ENCODE results near the gene SMYD3. TPM values are rescaled to one million over a fixed set of nuclear protein-coding genes. Genes with fewer than 3 reads are reported as not detected.

SMYD3 gene
- total and polyA plus RNA-seq, 5 donors from 2014 or later = 17.7 to 36.6 (median 28.9) TPM

DNA sequence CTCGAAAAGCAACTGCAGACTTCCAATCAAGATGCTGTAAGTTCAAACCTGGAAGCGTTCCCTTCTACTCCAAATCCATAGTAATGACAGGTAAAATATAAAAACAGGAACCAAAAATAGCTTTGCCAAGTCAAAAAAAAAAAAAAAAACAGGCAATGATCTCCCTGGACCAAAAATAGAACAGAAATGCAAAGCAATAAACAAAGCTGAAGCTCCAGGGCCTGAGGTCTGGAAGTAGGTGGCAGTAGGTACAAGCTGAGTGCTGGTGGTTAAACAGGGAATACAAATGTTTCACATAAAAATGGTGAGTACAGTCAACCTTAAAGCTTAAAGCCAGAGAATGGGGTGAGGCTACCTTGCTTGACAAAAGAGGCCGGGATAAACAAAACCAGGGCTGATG is 610.8 kb downstream of the SMYD3 start:
- Histone ChIP-seq H3K27ac (ENCODE audit: insufficient read depth, low read length, poor library complexity, severe bottlenecking) (no peak overlapping the region), H3K4me1 (ENCODE audit: control insufficient read depth, insufficient read depth, low read length, poor library complexity, severe bottlenecking) (no peaks in the 10 kb centered on the region), H3K9me3 (ENCODE audit: control insufficient read depth in 2 of 2, low read length in 2 of 2) (no peaks in the 10 kb centered on the region), H3K27me3 (ENCODE audit: control insufficient read depth, insufficient read depth, low read length) (no peaks in the 10 kb centered on the region), H3K36me3 (ENCODE audit: control insufficient read depth, insufficient read depth, low read length) (no peaks in the 10 kb centered on the region), H3K4me3 (ENCODE audit: low read depth, low read length) (no peak overlapping the region)
- H3K9me3 Mint-ChIP-seq = peaks cover 0 to 12% (median 3%) of the 10 kb centered on the region in 7 donors
- no peaks in the 10 kb centered on the region for H3K27me3 Mint-ChIP-seq
- no peak overlapping the region for H3K4me3 Mint-ChIP-seq
- DNase-seq = no peak
- peaks cover 21% of the 10 kb centered on the region for H3K36me3 Mint-ChIP-seq
- no peak for ATAC-seq (ENCODE audit: low read depth in 2 of 2)
- peak overlapping the region in 1 of 3 donors; percentile 21 for H3K27ac Mint-ChIP-seq
- H3K4me1 Mint-ChIP-seq = peaks cover 0 to 2% (median 1%) of the 10 kb centered on the region in 4 donors

DNA sequence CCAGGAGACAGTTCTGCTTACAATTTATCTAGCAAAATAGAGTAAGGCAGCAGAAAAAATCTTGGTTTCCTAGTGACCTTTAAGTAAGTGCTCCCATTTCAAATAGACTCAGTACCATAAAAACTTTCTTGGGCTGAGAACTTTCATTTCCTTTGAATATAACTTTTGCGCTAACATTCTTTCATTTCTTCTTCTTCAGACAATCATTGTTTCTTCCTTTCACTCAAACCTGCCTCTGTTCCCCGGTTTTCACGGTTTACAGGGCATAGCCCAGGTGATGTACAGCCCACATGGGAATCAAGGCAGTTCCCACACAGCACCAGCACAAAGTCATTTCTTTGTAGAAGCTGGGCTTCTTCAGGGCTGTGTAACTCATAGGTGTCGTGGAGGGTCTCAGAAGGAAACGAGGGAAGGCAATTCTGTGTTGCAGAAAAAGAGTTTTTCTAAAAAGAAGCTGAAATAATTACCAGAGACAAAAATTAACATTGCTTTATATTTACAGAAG is 611.6 kb downstream of the SMYD3 start:
- DNase-seq = no peak
- Mint-ChIP-seq H3K36me3 (peaks cover 24% of the 10 kb centered on the region), H3K27ac (peak overlapping the region in 2 of 3 donors; percentile 44 to 74), H3K4me3 (no peak overlapping the region), H3K9me3 (peaks cover 0 to 12% (median 3%) of the 10 kb centered on the region in 7 donors), H3K4me1 (peaks cover 0 to 5% (median 1%) of the 10 kb centered on the region in 4 donors), H3K27me3 (no peaks in the 10 kb centered on the region)
- Histone ChIP-seq H3K27me3 (ENCODE audit: control insufficient read depth, insufficient read depth, low read length) (no peaks in the 10 kb centered on the region), H3K27ac (ENCODE audit: insufficient read depth, low read length, poor library complexity, severe bottlenecking) (no peak overlapping the region), H3K9me3 (ENCODE audit: control insufficient read depth in 2 of 2, low read length in 2 of 2) (no peaks in the 10 kb centered on the region), H3K36me3 (ENCODE audit: control insufficient read depth, insufficient read depth, low read length) (no peaks in the 10 kb centered on the region), H3K4me1 (ENCODE audit: control insufficient read depth, insufficient read depth, low read length, poor library complexity, severe bottlenecking) (no peaks in the 10 kb centered on the region), H3K4me3 (ENCODE audit: low read depth, low read length) (no peak overlapping the region)
- no peak for ATAC-seq (ENCODE audit: low read depth in 2 of 2)

GRCh38 chr1:245894843-245895242 is 612.2 kb downstream of the SMYD3 start:
- no peak for DNase-seq
- no peak for ATAC-seq (ENCODE audit: low read depth in 2 of 2)
- Histone ChIP-seq H3K27ac (ENCODE audit: insufficient read depth, low read length, poor library complexity, severe bottlenecking) (no peak overlapping the region), H3K4me1 (ENCODE audit: control insufficient read depth, insufficient read depth, low read length, poor library complexity, severe bottlenecking) (no peaks in the 10 kb centered on the region), H3K27me3 (ENCODE audit: control insufficient read depth, insufficient read depth, low read length) (no peaks in the 10 kb centered on the region), H3K4me3 (ENCODE audit: low read depth, low read length) (no peak overlapping the region), H3K36me3 (ENCODE audit: control insufficient read depth, insufficient read depth, low read length) (no peaks in the 10 kb centered on the region), H3K9me3 (ENCODE audit: control insufficient read depth in 2 of 2, low read length in 2 of 2) (no peaks in the 10 kb centered on the region)
- no peak overlapping the region for H3K4me3 Mint-ChIP-seq
- H3K9me3 Mint-ChIP-seq = peaks cover 0 to 12% (median 3%) of the 10 kb centered on the region in 7 donors
- H3K27ac Mint-ChIP-seq = no peak overlapping the region
- peaks cover 0 to 9% (median 1%) of the 10 kb centered on the region in 4 donors for H3K4me1 Mint-ChIP-seq
- H3K36me3 Mint-ChIP-seq = peaks cover 20% of the 10 kb centered on the region
- H3K27me3 Mint-ChIP-seq = no peaks in the 10 kb centered on the region

GRCh38 chr1:245893025-245893424 is 614.1 kb downstream of the SMYD3 start:
- Mint-ChIP-seq H3K27ac (no peak overlapping the region), H3K27me3 (no peaks in the 10 kb centered on the region), H3K9me3 (peaks cover 0 to 12% (median 3%) of the 10 kb centered on the region in 7 donors), H3K4me1 (peaks cover 0 to 9% (median 1%) of the 10 kb centered on the region in 4 donors), H3K36me3 (peaks cover 19% of the 10 kb centered on the region), H3K4me3 (no peak overlapping the region)
- Histone ChIP-seq H3K27ac (ENCODE audit: insufficient read depth, low read length, poor library complexity, severe bottlenecking) (no peak overlapping the region), H3K4me3 (ENCODE audit: low read depth, low read length) (no peak overlapping the region), H3K4me1 (ENCODE audit: control insufficient read depth, insufficient read depth, low read length, poor library complexity, severe bottlenecking) (no peaks in the 10 kb centered on the region), H3K27me3 (ENCODE audit: control insufficient read depth, insufficient read depth, low read length) (no peaks in the 10 kb centered on the region), H3K9me3 (ENCODE audit: control insufficient read depth in 2 of 2, low read length in 2 of 2) (no peaks in the 10 kb centered on the region), H3K36me3 (ENCODE audit: control insufficient read depth, insufficient read depth, low read length) (no peaks in the 10 kb centered on the region)
- ATAC-seq (ENCODE audit: low read depth in 2 of 2) (no peak), DNase-seq (no peak)

DNA sequence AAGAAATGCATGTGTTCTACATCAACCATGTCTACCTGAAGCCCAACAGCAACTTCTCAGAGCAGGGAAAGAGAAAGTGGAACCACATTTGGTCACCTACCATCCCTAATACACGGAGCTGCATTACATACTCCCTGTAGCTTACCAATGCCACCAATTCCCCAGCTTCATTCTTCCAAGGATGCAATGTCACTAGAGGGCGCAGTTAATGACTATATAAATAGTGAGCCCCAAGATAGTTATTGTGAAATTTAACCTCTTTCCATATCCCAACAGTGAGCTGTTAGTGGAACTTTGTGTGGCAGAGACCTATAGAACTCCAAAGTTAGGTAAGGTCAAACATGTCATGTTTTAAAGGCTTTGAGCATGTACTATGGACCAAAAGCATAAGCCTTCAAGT is 618.3 kb downstream of the SMYD3 start:
- Mint-ChIP-seq H3K4me1 (peaks cover 0 to 7% (median 0%) of the 10 kb centered on the region in 4 donors), H3K27me3 (no peaks in the 10 kb centered on the region), H3K27ac (no peak overlapping the region), H3K36me3 (peaks cover 23% of the 10 kb centered on the region), H3K4me3 (no peak overlapping the region), H3K9me3 (peaks cover 0 to 13% (median 3%) of the 10 kb centered on the region in 7 donors)
- Histone ChIP-seq H3K9me3 (ENCODE audit: control insufficient read depth in 2 of 2, low read length in 2 of 2) (no peaks in the 10 kb centered on the region), H3K36me3 (ENCODE audit: control insufficient read depth, insufficient read depth, low read length) (no peaks in the 10 kb centered on the region), H3K27me3 (ENCODE audit: control insufficient read depth, insufficient read depth, low read length) (no peaks in the 10 kb centered on the region), H3K27ac (ENCODE audit: insufficient read depth, low read length, poor library complexity, severe bottlenecking) (no peak overlapping the region), H3K4me3 (ENCODE audit: low read depth, low read length) (no peak overlapping the region), H3K4me1 (ENCODE audit: control insufficient read depth, insufficient read depth, low read length, poor library complexity, severe bottlenecking) (no peaks in the 10 kb centered on the region)
- peak in 2 of 3 donors; percentile 27 to 51 for DNase-seq
- ATAC-seq (ENCODE audit: low read depth in 2 of 2) = no peak

- DNase-seq (no peak), ATAC-seq (ENCODE audit: low read depth in 2 of 2) (no peak)
- Mint-ChIP-seq H3K36me3 (peaks cover 18% of the 10 kb centered on the region), H3K4me3 (no peak overlapping the region), H3K27ac (no peak overlapping the region), H3K27me3 (no peaks in the 10 kb centered on the region), H3K9me3 (peaks cover 0 to 6% (median 2%) of the 10 kb centered on the region in 7 donors), H3K4me1 (peaks cover 0 to 13% (median 4%) of the 10 kb centered on the region in 4 donors)
- Histone ChIP-seq H3K4me1 (ENCODE audit: control insufficient read depth, insufficient read depth, low read length, poor library complexity, severe bottlenecking) (no peaks in the 10 kb centered on the region), H3K9me3 (ENCODE audit: control insufficient read depth in 2 of 2, low read length in 2 of 2) (no peaks in the 10 kb centered on the region), H3K27ac (ENCODE audit: insufficient read depth, low read length, poor library complexity, severe bottlenecking) (no peak overlapping the region), H3K36me3 (ENCODE audit: control insufficient read depth, insufficient read depth, low read length) (no peaks in the 10 kb centered on the region), H3K27me3 (ENCODE audit: control insufficient read depth, insufficient read depth, low read length) (no peaks in the 10 kb centered on the region), H3K4me3 (ENCODE audit: low read depth, low read length) (no peak overlapping the region)
Measured at GRCh38 chr1:245887829-245888228, 619.2 kb downstream of the SMYD3 start.

DNA sequence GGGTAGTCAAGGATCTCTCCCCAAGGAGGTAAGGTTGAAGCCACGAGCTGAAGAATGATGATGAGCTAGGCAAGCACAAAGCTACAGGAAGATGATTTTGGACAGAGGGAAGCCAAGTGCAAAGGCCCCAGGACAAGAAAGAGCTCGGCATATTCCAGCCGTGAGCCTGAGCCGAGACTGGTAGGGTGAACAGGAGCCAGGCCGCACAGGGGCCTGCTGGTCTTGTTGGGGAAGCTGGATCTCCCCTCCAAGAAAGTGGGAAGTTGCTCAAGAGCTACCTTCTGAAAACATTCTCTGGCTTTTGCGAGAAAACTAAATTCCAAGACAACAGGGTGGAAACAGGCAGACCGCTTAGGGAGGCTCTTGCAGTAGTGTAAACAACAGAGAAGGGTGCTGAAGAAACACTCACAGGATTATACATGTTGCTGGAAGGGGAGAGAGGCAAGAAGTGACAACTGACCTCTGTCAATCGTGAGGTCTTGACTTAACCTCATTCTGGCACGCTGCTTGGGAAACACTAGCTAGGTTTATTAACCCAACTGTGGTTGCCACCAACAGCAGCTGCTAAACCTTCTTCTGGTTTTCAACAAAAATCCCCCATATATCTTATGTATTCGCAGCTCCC is 625.2 kb downstream of the SMYD3 start:
- Mint-ChIP-seq H3K27ac (no peak overlapping the region), H3K4me3 (no peak overlapping the region), H3K4me1 (peaks cover 0 to 6% (median 4%) of the 10 kb centered on the region in 4 donors), H3K27me3 (no peaks in the 10 kb centered on the region), H3K9me3 (peaks cover 0 to 5% (median 0%) of the 10 kb centered on the region in 7 donors), H3K36me3 (peaks cover 11% of the 10 kb centered on the region)
- ATAC-seq (ENCODE audit: low read depth in 2 of 2) (no peak), DNase-seq (no peak)
- no peak overlapping the region for H3K27ac ChIP-seq (ENCODE audit: insufficient read depth, low read length, poor library complexity, severe bottlenecking)
- no peaks in the 10 kb centered on the region for H3K9me3 ChIP-seq (ENCODE audit: control insufficient read depth in 2 of 2, low read length in 2 of 2)
- no peak overlapping the region for H3K4me3 ChIP-seq (ENCODE audit: low read depth, low read length)
- H3K27me3 ChIP-seq (ENCODE audit: control insufficient read depth, insufficient read depth, low read length) = no peaks in the 10 kb centered on the region
- no peaks in the 10 kb centered on the region for H3K36me3 ChIP-seq (ENCODE audit: control insufficient read depth, insufficient read depth, low read length)
- H3K4me1 ChIP-seq (ENCODE audit: control insufficient read depth, insufficient read depth, low read length, poor library complexity, severe bottlenecking) = no peaks in the 10 kb centered on the region

All from CD4-positive, CD25-positive, alpha-beta regulatory T cell (primary cell).